Endothelial cell of umbilical vein (primary cell): Measurements from ENCODE around the gene FILIP1. TPM values are rescaled to one million over a fixed set of nuclear protein-coding genes. Genes with fewer than 3 reads are reported as not detected.

Source experiments
- BruUV-seq: library from RNA; stranded (reverse); fragments of 400-500 nt; replicated peaks from 2 replicates; lab custom pipeline; 2021; lab: Mats Ljungman, UMichigan
- CTCF ChIA-PET: fragments of 300-600, 350-600 bp; sonication (Branson Sonifier 250); formaldehyde crosslinking; loops from one replicate; lab custom pipeline; 2021; ENCODE audit warnings: antibody characterized with exemption, inconsistent platforms; lab: Charles Lee
- POLR2A ChIA-PET: fragments of 300-600, 350-600 bp; sonication (Branson Sonifier 250); formaldehyde crosslinking; loops from one replicate; lab custom pipeline; 2021; ENCODE audit warnings: antibody characterized with exemption, inconsistent platforms; lab: Charles Lee
- DNase-seq: peaks from one replicate; pipeline ENCODE4 v3.0.0-alpha.2; 2011; ENCODE audit warnings: low read depth, low spot score
- FAIRE-seq: peaks from 2 replicates; lab custom pipeline; 2011; peaks lifted over from hg19 to GRCh38; lab: Jason Lieb, UNC
- H2AFZ ChIP-seq: 2 replicates; pipeline ENCODE4 v1.6.0; 2012; ENCODE audit warnings: low read depth, low read length, control low read depth, inconsistent platforms
- H3K27ac ChIP-seq: 2 replicates; pipeline ENCODE4 v1.5.1; 2011; ENCODE audit warnings: low read depth, mild to moderate bottlenecking, control low read depth, low read length, moderate library complexity; ENCODE audit not compliant: insufficient read depth
- H3K27me3 ChIP-seq, 2 experiments: 2 replicates each; pipeline versions ENCODE4 v1.6.0 to v1.6.1; 2011; ENCODE audit warnings: low read length in 2 of 2, mixed read lengths in 1 of 2; ENCODE audit not compliant: control insufficient read depth in 2 of 2, insufficient read depth in 2 of 2
- H3K36me3 ChIP-seq, 2 experiments: 2 replicates in 1 of 2; 3 replicates in 1 of 2; pipeline ENCODE4 v1.5.1; 2011; ENCODE audit warnings: low read length in 2 of 2, mild to moderate bottlenecking in 1 of 2, moderate library complexity in 1 of 2; ENCODE audit not compliant: control insufficient read depth in 2 of 2, insufficient read depth in 2 of 2; ENCODE audit errors: extremely low read depth in 1 of 2
- H3K4me1 ChIP-seq: 3 replicates; pipeline ENCODE4 v1.5.1; 2011; ENCODE audit warnings: mild to moderate bottlenecking, low read length; ENCODE audit not compliant: control insufficient read depth, insufficient read depth; ENCODE audit errors: extremely low read depth
- H3K4me2 ChIP-seq: 2 replicates; pipeline ENCODE4 v1.6.1; 2011; ENCODE audit warnings: low read length, control low read depth, mixed read lengths; ENCODE audit not compliant: insufficient read depth
- H3K4me3 ChIP-seq, 3 experiments: fragments of 200-600 bp in 1 of 3; sonication (generic), shearing (Covaris generic) in 1 of 3; replicated peaks in 1 of 3; 2 replicates each; pipeline ENCODE4 v1.5.1; 2011 to 2016; ENCODE audit warnings: control low read depth in 3 of 3, low read length in 3 of 3, mild to moderate bottlenecking in 2 of 3, inconsistent platforms in 1 of 3, low read depth in 1 of 3, moderate library complexity in 1 of 3; ENCODE audit not compliant: insufficient read depth in 1 of 3
- H3K79me2 ChIP-seq: 2 replicates; pipeline ENCODE4 v1.6.0; 2012; ENCODE audit warnings: low read length, inconsistent platforms; ENCODE audit not compliant: control insufficient read depth, insufficient read depth
- H3K9ac ChIP-seq: replicated peaks from 2 replicates; pipeline ENCODE3; 2011; ENCODE audit warnings: low read length, control low read depth; ENCODE audit not compliant: insufficient read depth; ENCODE audit errors: extremely low read depth
- H3K9me1 ChIP-seq: replicated peaks from 3 replicates; pipeline ENCODE4 v1.6.0; 2011; ENCODE audit warnings: mild to moderate bottlenecking, low read length; ENCODE audit not compliant: control insufficient read depth, insufficient read depth; ENCODE audit errors: extremely low read depth
- H3K9me3 ChIP-seq: replicated peaks from 2 replicates; pipeline ENCODE4 v1.5.1; 2012; ENCODE audit warnings: low read length, inconsistent platforms; ENCODE audit not compliant: control insufficient read depth, insufficient read depth
- H4K20me1 ChIP-seq: replicated peaks from 2 replicates; pipeline ENCODE3; 2011; ENCODE audit warnings: mild to moderate bottlenecking, low read length; ENCODE audit not compliant: control insufficient read depth, insufficient read depth; ENCODE audit errors: extremely low read depth
- EZH2 ChIP-seq: IDR thresholded peaks from 2 replicates; pipeline ENCODE4 v1.6.1; 2012; ENCODE audit warnings: borderline replicate concordance, low read depth, mild to moderate bottlenecking, moderate library complexity, low read length, inconsistent platforms; ENCODE audit not compliant: severe bottlenecking
- FOS ChIP-seq: IDR thresholded peaks from 2 replicates; pipeline ENCODE4 v1.6.1; 2011; ENCODE audit warnings: mild to moderate bottlenecking, low read length, moderate library complexity, borderline replicate concordance; ENCODE audit not compliant: insufficient read depth
- GATA2 ChIP-seq: IDR thresholded peaks from 2 replicates; pipeline ENCODE4 v1.7.0; 2011; ENCODE audit warnings: low read depth, mild to moderate bottlenecking, moderate library complexity, mixed read lengths, low read length; ENCODE audit not compliant: insufficient read length, insufficient read depth
- JUN ChIP-seq: IDR thresholded peaks from 2 replicates; pipeline ENCODE4 v1.6.1; 2011; ENCODE audit warnings: borderline replicate concordance, low read depth; ENCODE audit not compliant: insufficient read length, insufficient read depth
- MYC ChIP-seq: IDR thresholded peaks from one replicate; pipeline ENCODE4 v1.6.1; 2011; ENCODE audit warnings: mild to moderate bottlenecking, low read depth, low read length
- POLR2A ChIP-seq: IDR thresholded peaks from 2 replicates; pipeline ENCODE4 v1.6.1; 2012; ENCODE audit warnings: low read depth, mild to moderate bottlenecking, control low read depth, low read length
- POLR2AphosphoS5 ChIP-seq: IDR thresholded peaks from 2 replicates; pipeline ENCODE4 v1.6.1; 2012; ENCODE audit warnings: low read depth, mild to moderate bottlenecking, control low read depth, low read length, moderate library complexity; ENCODE audit not compliant: insufficient read depth
- dilution Hi-C: fragments of 300-500 bp; cut with MboI; formaldehyde crosslinking; loops from one replicate; pipeline ENCODE4 v1.15.0; 2019; ENCODE audit warnings: low sequenced_read_pairs; ENCODE audit not compliant: extremely low pct_ligation_motif_present
- intact Hi-C: fragments of 100-400 bp; cut with micrococcal nuclease; formaldehyde crosslinking; loops from one replicate; pipeline ENCODE4 v1.10.0; 2022
- polyA plus RNA-seq, 4 experiments: library from polyadenylated mRNA; depleted of rRNA in 3 of 4; stranded (reverse) in 3 of 4; unstranded in 1 of 4; fragments of >200 nt; gene quantifications; 2 replicates each; pipeline versions ENCODE4 v1.2.1 to v1.2.3, GENCODE V29; 2011 to 2012; ENCODE audit warnings: missing spikeins in 1 of 4
- total RNA-seq: library from RNA; stranded (reverse); gene quantifications from 2 replicates; pipeline ENCODE4 v1.2.3, GENCODE V29; 2021
- TF ChIP-seq, protein P1 (sequence below): IDR thresholded peaks from 2 replicates; pipeline ENCODE4 v1.6.1; 2011; ENCODE audit not compliant: insufficient read depth, insufficient read length
- TF ChIP-seq, protein P2 (sequence below), 2 donors: IDR thresholded peaks; 1 replicate in 1 of 2; 2 replicates in 1 of 2; pipeline ENCODE4 v1.5.1; 2011; ENCODE audit warnings: low read length in 2 of 2, mild to moderate bottlenecking in 2 of 2, moderate library complexity in 2 of 2, control low read depth in 1 of 2, inconsistent platforms in 1 of 2, low read depth in 1 of 2; ENCODE audit not compliant: insufficient read depth in 1 of 2; ENCODE audit errors: extremely low read depth in 1 of 2

Gene FILIP1
- total and polyA plus RNA-seq, 2 donors (not counting 3 experiments of a cell fraction or from before 2014, with no cell fraction given), result 2.8 to 13.7 TPM

DNA sequence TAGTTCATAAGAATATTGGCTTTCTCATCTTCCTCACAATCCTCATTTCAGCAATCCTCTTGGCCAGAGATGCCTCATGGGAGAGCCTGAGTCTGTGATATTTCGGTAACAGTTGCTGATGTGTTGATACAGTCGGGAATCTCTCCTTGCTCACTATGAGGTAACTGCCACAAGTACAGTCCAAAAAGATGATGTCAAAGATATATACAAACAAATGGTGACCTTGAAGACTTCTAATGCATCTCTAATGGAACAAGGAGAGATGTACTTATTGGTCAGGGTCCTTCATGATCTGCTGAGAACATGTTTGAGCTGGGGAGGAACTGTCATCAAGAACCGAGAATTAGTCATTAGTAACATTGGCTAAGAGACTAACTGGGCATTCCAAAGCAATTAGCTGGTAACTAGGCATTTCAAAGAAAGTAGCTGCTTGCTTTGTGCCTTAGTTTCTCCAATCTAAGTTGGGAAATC, 56.1 kb downstream of the FILIP1 start:
- Histone ChIP-seq H3K9me1 (no peaks in the 10 kb centered on the region), H3K4me1 (no peaks in the 10 kb centered on the region), H3K27ac (no peak overlapping the region), H4K20me1 (no peaks in the 10 kb centered on the region), H3K9ac (no peak overlapping the region), H3K4me2 (no peak overlapping the region), H3K9me3 (no peaks in the 10 kb centered on the region), H3K36me3 (no peaks in the 10 kb centered on the region), H3K27me3 (no peaks in the 10 kb centered on the region), H2AFZ (no peak overlapping the region), H3K4me3 (no peak overlapping the region), H3K79me2 (no peaks in the 10 kb centered on the region)
- POLR2A ChIA-PET, result no interaction called here
- CTCF ChIA-PET, result interaction anchor here (0.8 to 2.0 kb wide), 3 partner anchors 9 to 12 kb away, joined by 3 to 8 read pairs (median 3); no protein-coding TSS in a partner anchor
- TF ChIP-seq, protein P1, sequence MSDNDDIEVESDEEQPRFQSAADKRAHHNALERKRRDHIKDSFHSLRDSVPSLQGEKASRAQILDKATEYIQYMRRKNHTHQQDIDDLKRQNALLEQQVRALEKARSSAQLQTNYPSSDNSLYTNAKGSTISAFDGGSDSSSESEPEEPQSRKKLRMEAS, result no peak
- no peak for TF ChIP-seq GATA2
- TF ChIP-seq FOS, result no peak
- TF ChIP-seq, protein P2, sequence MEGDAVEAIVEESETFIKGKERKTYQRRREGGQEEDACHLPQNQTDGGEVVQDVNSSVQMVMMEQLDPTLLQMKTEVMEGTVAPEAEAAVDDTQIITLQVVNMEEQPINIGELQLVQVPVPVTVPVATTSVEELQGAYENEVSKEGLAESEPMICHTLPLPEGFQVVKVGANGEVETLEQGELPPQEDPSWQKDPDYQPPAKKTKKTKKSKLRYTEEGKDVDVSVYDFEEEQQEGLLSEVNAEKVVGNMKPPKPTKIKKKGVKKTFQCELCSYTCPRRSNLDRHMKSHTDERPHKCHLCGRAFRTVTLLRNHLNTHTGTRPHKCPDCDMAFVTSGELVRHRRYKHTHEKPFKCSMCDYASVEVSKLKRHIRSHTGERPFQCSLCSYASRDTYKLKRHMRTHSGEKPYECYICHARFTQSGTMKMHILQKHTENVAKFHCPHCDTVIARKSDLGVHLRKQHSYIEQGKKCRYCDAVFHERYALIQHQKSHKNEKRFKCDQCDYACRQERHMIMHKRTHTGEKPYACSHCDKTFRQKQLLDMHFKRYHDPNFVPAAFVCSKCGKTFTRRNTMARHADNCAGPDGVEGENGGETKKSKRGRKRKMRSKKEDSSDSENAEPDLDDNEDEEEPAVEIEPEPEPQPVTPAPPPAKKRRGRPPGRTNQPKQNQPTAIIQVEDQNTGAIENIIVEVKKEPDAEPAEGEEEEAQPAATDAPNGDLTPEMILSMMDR (IDR thresholded peaks at IDR 0.05; ENCODE audit: extremely low read depth in 1 of 2, insufficient read depth in 1 of 2, low read depth in 1 of 2, low read length in 2 of 2), result no peak
- TF ChIP-seq JUN, result no peak
- TF ChIP-seq POLR2A, result no peak
- TF ChIP-seq EZH2, result no peak
- TF ChIP-seq POLR2AphosphoS5, result no peak
- no peak for TF ChIP-seq MYC
- intact Hi-C loops (no loop called here), dilution Hi-C loops (no loop called here)
- FAIRE-seq, result no peak
- no TSS peak for BruUV-seq
- DNase-seq, result no peak
